Glomerular visceral epithelial cell (primary cell): ENCODE results near the gene CHST10.

Source experiments
- DNase-seq: peaks from one replicate; pipeline ENCODE4 v3.0.0-alpha.2; 2016; ENCODE audit errors: extremely low spot score

The CHST10 gene

GRCh38 chr2:100416397-100416934, 1.0 kb downstream of the CHST10 start:
- no peak for DNase-seq

GRCh38 chr2:100413571-100413970, 3.9 kb downstream of the CHST10 start:
- no peak for DNase-seq

- no peak for DNase-seq
Observed at GRCh38 chr2:100412881-100413321, 4.6 kb downstream of the CHST10 start.

GRCh38 chr2:100412466-100412865, 5.0 kb downstream of the CHST10 start:
- DNase-seq: no peak

- no peak for DNase-seq
Observed at GRCh38 chr2:100411841-100412292, 5.6 kb downstream of the CHST10 start.

GRCh38 chr2:100409975-100410647, 7.4 kb downstream of the CHST10 start:
- DNase-seq: no peak

GRCh38 chr2:100409461-100409860, 8.0 kb downstream of the CHST10 start:
- DNase-seq: no peak

GRCh38 chr2:100408941-100409340, 8.5 kb downstream of the CHST10 start:
- DNase-seq: no peak

- no peak for DNase-seq
Observed at GRCh38 chr2:100408104-100408503, 9.4 kb downstream of the CHST10 start.

GRCh38 chr2:100407563-100407962, 9.9 kb downstream of the CHST10 start:
- DNase-seq: no peak

- DNase-seq: no peak
Observed at GRCh38 chr2:100407073-100407472, 10.4 kb downstream of the CHST10 start.

GRCh38 chr2:100406120-100406508, 11.4 kb downstream of the CHST10 start:
- DNase-seq: no peak

- DNase-seq: no peak
Observed at GRCh38 chr2:100405403-100406119, 11.9 kb downstream of the CHST10 start.

- DNase-seq: no peak
Observed at GRCh38 chr2:100404411-100404810, 13.1 kb downstream of the CHST10 start.

- no peak for DNase-seq
Observed at GRCh38 chr2:100403722-100404121, 13.7 kb downstream of the CHST10 start.

- DNase-seq: no peak
Observed at GRCh38 chr2:100401268-100401667, 16.2 kb downstream of the CHST10 start.

- DNase-seq: no peak
Observed at GRCh38 chr2:100399714-100400113, 17.8 kb downstream of the CHST10 start.

- DNase-seq: no peak
Observed at GRCh38 chr2:100397976-100398375, 19.5 kb downstream of the CHST10 start.

GRCh38 chr2:100397118-100397860, 20.2 kb downstream of the CHST10 start:
- no peak for DNase-seq

GRCh38 chr2:100396483-100396882, 21.0 kb downstream of the CHST10 start:
- DNase-seq: no peak

- DNase-seq: no peak
Observed at GRCh38 chr2:100395532-100396350, 21.7 kb downstream of the CHST10 start.
